ENCODE measurements around the gene STXBP4.

The STXBP4 gene

GRCh38 chr17:55086635-55087058 lies 118.1 kb downstream of the STXBP4 start:
- H3K36me3 Mint-ChIP-seq (ENCODE audit: low read depth) = peaks cover 59% of the 10 kb centered on the region
- no peaks in the 10 kb centered on the region for H3K4me1 Mint-ChIP-seq
- peaks cover 8% of the 10 kb centered on the region for H3K9me3 Mint-ChIP-seq
- no peaks in the 10 kb centered on the region for H3K27me3 Mint-ChIP-seq (ENCODE audit: low read depth)
- H3K4me3 Mint-ChIP-seq = no peak overlapping the region
- TF ChIP-seq CTCF (IDR thresholded peaks at IDR 0.05; ENCODE audit: unreplicated experiment in 3 of 3) = no peak
- H3K27ac Mint-ChIP-seq = peak overlapping the region in 1 of 3 experiments; percentile 39

GRCh38 chr17:55089256-55089655 lies 120.7 kb downstream of the STXBP4 start:
- Mint-ChIP-seq H3K4me1 (no peaks in the 10 kb centered on the region), H3K27ac (no peak overlapping the region), H3K4me3 (no peak overlapping the region), H3K27me3 (ENCODE audit: low read depth) (no peaks in the 10 kb centered on the region), H3K36me3 (ENCODE audit: low read depth) (peaks cover 43% of the 10 kb centered on the region), H3K9me3 (peaks cover 8% of the 10 kb centered on the region)
- TF ChIP-seq CTCF (IDR thresholded peaks at IDR 0.05; ENCODE audit: unreplicated experiment in 3 of 3) = no peak

- H3K36me3 Mint-ChIP-seq (ENCODE audit: low read depth) = peaks cover 43% of the 10 kb centered on the region
- no peaks in the 10 kb centered on the region for H3K4me1 Mint-ChIP-seq
- H3K27ac Mint-ChIP-seq = no peak overlapping the region
- H3K9me3 Mint-ChIP-seq = peaks cover 8% of the 10 kb centered on the region
- no peak for TF ChIP-seq CTCF (IDR thresholded peaks at IDR 0.05; ENCODE audit: unreplicated experiment in 3 of 3)
- H3K4me3 Mint-ChIP-seq = no peak overlapping the region
- H3K27me3 Mint-ChIP-seq (ENCODE audit: low read depth) = no peaks in the 10 kb centered on the region
These were observed 121.5 kb downstream of the STXBP4 start for GRCh38 chr17:55090079-55090492.

GRCh38 chr17:55093353-55093752 lies 124.8 kb downstream of the STXBP4 start:
- H3K4me3 Mint-ChIP-seq = no peak overlapping the region
- peaks cover 17% of the 10 kb centered on the region for H3K36me3 Mint-ChIP-seq (ENCODE audit: low read depth)
- H3K9me3 Mint-ChIP-seq = no peaks in the 10 kb centered on the region
- no peak for TF ChIP-seq CTCF (IDR thresholded peaks at IDR 0.05; ENCODE audit: unreplicated experiment in 3 of 3)
- H3K27me3 Mint-ChIP-seq (ENCODE audit: low read depth) = no peaks in the 10 kb centered on the region
- H3K4me1 Mint-ChIP-seq = no peaks in the 10 kb centered on the region
- H3K27ac Mint-ChIP-seq = no peak overlapping the region

- H3K4me3 Mint-ChIP-seq = no peak overlapping the region
- H3K27ac Mint-ChIP-seq = no peak overlapping the region
- no peak for TF ChIP-seq CTCF (IDR thresholded peaks at IDR 0.05; ENCODE audit: unreplicated experiment in 3 of 3)
- peaks cover 41% of the 10 kb centered on the region for H3K36me3 Mint-ChIP-seq (ENCODE audit: low read depth)
- peaks cover 25% of the 10 kb centered on the region for H3K9me3 Mint-ChIP-seq
- no peaks in the 10 kb centered on the region for H3K27me3 Mint-ChIP-seq (ENCODE audit: low read depth)
- no peaks in the 10 kb centered on the region for H3K4me1 Mint-ChIP-seq
These were observed 130.2 kb downstream of the STXBP4 start for GRCh38 chr17:55098765-55099164.

- no peak for TF ChIP-seq CTCF (IDR thresholded peaks at IDR 0.05; ENCODE audit: unreplicated experiment in 3 of 3)
- peak overlapping the region in 1 of 3 experiments; percentile 4 for H3K27ac Mint-ChIP-seq
- peaks cover 37% of the 10 kb centered on the region for H3K36me3 Mint-ChIP-seq (ENCODE audit: low read depth)
- H3K9me3 Mint-ChIP-seq = peaks cover 20% of the 10 kb centered on the region
- H3K4me1 Mint-ChIP-seq = no peaks in the 10 kb centered on the region
- no peaks in the 10 kb centered on the region for H3K27me3 Mint-ChIP-seq (ENCODE audit: low read depth)
- no peak overlapping the region for H3K4me3 Mint-ChIP-seq
These were observed 142.0 kb downstream of the STXBP4 start for GRCh38 chr17:55110521-55110920.

All from nephron (organoid).